ENCODE measurements around the gene TEPSIN. TPM values are rescaled to one million over a fixed set of nuclear protein-coding genes. Genes with fewer than 3 reads are reported as not detected.

Gene TEPSIN
- polyA plus RNA-seq, 1 experiment, result 19.4 TPM

DNA sequence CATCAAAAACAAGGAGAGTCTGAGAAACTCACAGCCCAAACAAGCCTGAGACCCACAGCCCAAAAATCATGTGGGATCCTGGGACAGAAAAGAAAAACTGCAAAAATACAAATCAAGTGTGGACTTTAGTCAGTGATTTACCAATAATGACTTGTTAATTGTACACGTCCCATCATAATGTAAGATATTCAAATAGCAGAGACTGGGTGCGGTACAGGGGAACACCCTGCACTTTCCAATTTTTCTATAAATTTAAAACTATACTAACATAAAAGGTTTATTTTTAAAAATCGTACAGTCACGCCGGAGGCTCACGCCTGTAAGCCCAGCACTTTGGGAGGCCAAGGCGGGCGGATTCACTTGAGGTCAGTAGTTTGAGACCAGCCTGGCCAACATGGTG is 24.9 kb downstream of the TEPSIN start:
- DNase-seq (ENCODE audit: low read depth), result no peak
- no peak overlapping the region for H3K4me3 ChIP-seq (ENCODE audit: low read depth, low read length)
- H3K27me3 ChIP-seq (ENCODE audit: control insufficient read depth, insufficient read depth, low read length), result no peaks in the 10 kb centered on the region
- TF ChIP-seq, protein P1, sequence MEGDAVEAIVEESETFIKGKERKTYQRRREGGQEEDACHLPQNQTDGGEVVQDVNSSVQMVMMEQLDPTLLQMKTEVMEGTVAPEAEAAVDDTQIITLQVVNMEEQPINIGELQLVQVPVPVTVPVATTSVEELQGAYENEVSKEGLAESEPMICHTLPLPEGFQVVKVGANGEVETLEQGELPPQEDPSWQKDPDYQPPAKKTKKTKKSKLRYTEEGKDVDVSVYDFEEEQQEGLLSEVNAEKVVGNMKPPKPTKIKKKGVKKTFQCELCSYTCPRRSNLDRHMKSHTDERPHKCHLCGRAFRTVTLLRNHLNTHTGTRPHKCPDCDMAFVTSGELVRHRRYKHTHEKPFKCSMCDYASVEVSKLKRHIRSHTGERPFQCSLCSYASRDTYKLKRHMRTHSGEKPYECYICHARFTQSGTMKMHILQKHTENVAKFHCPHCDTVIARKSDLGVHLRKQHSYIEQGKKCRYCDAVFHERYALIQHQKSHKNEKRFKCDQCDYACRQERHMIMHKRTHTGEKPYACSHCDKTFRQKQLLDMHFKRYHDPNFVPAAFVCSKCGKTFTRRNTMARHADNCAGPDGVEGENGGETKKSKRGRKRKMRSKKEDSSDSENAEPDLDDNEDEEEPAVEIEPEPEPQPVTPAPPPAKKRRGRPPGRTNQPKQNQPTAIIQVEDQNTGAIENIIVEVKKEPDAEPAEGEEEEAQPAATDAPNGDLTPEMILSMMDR (IDR thresholded peaks at IDR 0.05; ENCODE audit: insufficient read depth, low read depth, low read length), result no peak
- CTCF ChIA-PET, result no interaction called here
- POLR2A ChIA-PET, result no interaction called here
- no peaks in the 10 kb centered on the region; the same call in 1 of the 2 replicates for H3K36me3 ChIP-seq (ENCODE audit: control insufficient read depth, insufficient read depth, low read length)

DNA sequence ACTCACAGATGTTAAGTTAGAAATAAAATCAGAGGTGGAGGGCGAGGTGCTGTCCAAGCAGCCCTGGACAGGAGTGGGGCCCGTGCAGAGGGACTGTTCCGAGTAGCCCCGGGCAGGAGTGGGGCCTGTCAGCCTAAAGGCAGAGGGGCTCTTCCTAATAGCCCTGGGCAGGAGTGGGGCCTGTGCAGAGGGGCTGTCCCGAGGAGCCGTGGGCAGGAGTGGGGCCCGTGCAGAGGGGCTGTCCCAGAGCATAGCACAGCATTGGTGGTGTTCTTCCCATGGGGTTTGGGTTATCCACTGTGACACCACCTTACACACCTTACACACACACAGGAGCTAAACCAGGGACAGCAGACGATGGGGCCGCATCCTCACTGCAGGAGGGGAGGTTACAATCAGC is 26.5 kb downstream of the TEPSIN start:
- H3K36me3 ChIP-seq (ENCODE audit: control insufficient read depth, insufficient read depth, low read length), result no peaks in the 10 kb centered on the region; the same call in 1 of the 2 replicates
- CTCF ChIA-PET, result interaction anchor here (1.5 kb wide), 1 partner anchor 12 kb away, joined by 5 read pairs; no protein-coding TSS in a partner anchor
- POLR2A ChIA-PET, result no interaction called here

DNA sequence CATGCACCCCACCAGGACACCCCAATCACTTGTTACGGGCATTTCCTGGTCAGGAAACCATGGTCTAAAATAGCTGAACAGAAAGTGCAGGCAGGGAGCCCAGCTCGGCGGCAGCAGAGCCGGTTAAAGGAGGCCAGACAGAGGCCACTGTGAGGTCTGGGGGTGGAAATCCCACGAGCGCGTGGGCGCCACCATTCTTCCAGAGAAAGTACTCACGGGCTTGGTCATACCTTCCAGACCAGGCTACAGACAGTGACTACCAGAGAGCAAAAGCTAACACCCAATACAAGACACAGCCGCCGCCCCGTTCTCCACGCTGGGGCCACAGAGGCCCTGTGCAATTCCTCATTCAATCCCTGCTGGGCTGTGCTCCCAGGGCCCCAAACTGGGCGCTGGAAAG is 28.0 kb downstream of the TEPSIN start:
- no peak for DNase-seq (ENCODE audit: low read depth)
- TF ChIP-seq, protein P1 (IDR thresholded peaks at IDR 0.05; ENCODE audit: insufficient read depth, low read depth, low read length), result no peak
- Histone ChIP-seq H3K4me3 (ENCODE audit: low read depth, low read length) (no peak overlapping the region), H3K27me3 (ENCODE audit: control insufficient read depth, insufficient read depth, low read length) (no peaks in the 10 kb centered on the region), H3K36me3 (ENCODE audit: control insufficient read depth, insufficient read depth, low read length) (no peaks in the 10 kb centered on the region; the same call in 1 of the 2 replicates)
- POLR2A ChIA-PET, result no interaction called here
- CTCF ChIA-PET, result interaction anchor here (1.7 kb wide), 1 partner anchor 68 kb away, joined by 6 read pairs; no protein-coding TSS in a partner anchor

More for the DNA sequence above, 26.5 kb downstream of the TEPSIN start:
- no peaks in the 10 kb centered on the region for H3K27me3 ChIP-seq (ENCODE audit: control insufficient read depth, insufficient read depth, low read length)
- TF ChIP-seq, protein P1 (IDR thresholded peaks at IDR 0.05; ENCODE audit: insufficient read depth, low read depth, low read length), result no peak
- H3K4me3 ChIP-seq (ENCODE audit: low read depth, low read length), result no peak overlapping the region
- DNase-seq (ENCODE audit: low read depth), result no peak

DNA sequence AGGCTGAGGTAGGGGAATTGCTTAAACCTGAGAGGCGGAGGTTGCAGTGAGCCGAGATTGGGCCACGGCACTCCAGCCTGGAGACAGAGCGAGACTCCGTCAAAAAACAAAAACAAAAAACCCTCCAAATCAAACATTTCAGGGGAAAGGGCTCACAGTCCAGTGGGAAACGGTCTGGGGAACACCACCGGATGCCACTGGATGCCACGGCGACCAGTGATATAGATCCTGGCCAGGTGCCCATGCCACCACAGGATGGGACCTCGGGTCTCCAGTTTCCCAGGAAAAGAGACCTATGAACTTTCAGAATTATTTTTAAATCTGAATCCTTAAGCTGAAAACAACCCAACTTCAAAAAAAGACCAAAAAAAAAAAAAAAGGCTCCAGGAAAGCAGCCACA is 28.4 kb downstream of the TEPSIN start:
- no peaks in the 10 kb centered on the region; the same call in 1 of the 2 replicates for H3K36me3 ChIP-seq (ENCODE audit: control insufficient read depth, insufficient read depth, low read length)
- CTCF ChIA-PET, result interaction anchor here (1.7 kb wide), 1 partner anchor 68 kb away, joined by 6 read pairs; no protein-coding TSS in a partner anchor
- TF ChIP-seq, protein P1 (IDR thresholded peaks at IDR 0.05; ENCODE audit: insufficient read depth, low read depth, low read length), result no peak
- H3K4me3 ChIP-seq (ENCODE audit: low read depth, low read length), result no peak overlapping the region
- DNase-seq (ENCODE audit: low read depth), result no peak
- no peaks in the 10 kb centered on the region for H3K27me3 ChIP-seq (ENCODE audit: control insufficient read depth, insufficient read depth, low read length)
- POLR2A ChIA-PET, result no interaction called here

DNA sequence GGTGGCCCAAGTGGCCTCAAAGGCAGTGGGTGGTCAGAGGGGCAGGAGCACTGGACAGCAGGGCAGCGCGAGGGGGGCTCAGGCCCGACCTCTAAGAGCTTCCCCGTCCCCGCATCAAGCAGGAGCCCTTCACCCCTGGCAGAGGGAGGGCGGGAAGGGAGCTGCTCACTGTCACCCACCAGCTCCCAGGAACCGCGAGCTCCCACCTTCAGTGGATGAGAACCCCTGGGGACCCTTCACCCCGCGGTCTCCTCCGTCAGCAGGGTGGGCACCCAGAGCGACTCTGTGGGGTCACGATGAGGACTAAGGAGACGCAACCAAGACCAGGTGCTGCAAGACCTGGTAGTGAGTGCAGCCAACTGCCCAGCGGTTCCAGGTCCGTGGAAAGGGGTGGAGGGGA is 29.7 kb downstream of the TEPSIN start:
- H3K36me3 ChIP-seq (ENCODE audit: control insufficient read depth, insufficient read depth, low read length), result no peaks in the 10 kb centered on the region; the same call in 1 of the 2 replicates
- TF ChIP-seq, protein P1 (IDR thresholded peaks at IDR 0.05; ENCODE audit: insufficient read depth, low read depth, low read length), result no peak
- no peaks in the 10 kb centered on the region for H3K27me3 ChIP-seq (ENCODE audit: control insufficient read depth, insufficient read depth, low read length)
- CTCF ChIA-PET, result no interaction called here
- POLR2A ChIA-PET, result interaction anchor here (0.5 kb wide), 1 partner anchor 186 kb away, joined by 3 read pairs; the partner anchor contains the start of gene BAHCC1
- H3K4me3 ChIP-seq (ENCODE audit: low read depth, low read length), result no peak overlapping the region
- DNase-seq (ENCODE audit: low read depth), result no peak
